C4-2B (cell line): ENCODE measurements around the gene PLEK2.
A peak's percentile ranks its signal among the peaks of the same experiment; 100 is the strongest.

Experiments
- H3K27ac ChIP-seq: fragments of 450-650 bp; 2 replicates; pipeline ENCODE4 v1.5.1; 2017
- CTCF ChIP-seq: fragments of 450-650 bp; conservative IDR thresholded peaks from 2 replicates; pipeline ENCODE4 v1.5.1; 2017; ENCODE audit warnings: mild to moderate bottlenecking
- ZFX ChIP-seq: fragments of 450-650 bp; IDR thresholded peaks from 2 replicates; pipeline ENCODE4 v1.6.1; 2017

The PLEK2 gene

GRCh38 chr14:67377916-67378315 is 34.0 kb downstream of the PLEK2 start:
- TF ChIP-seq CTCF (no peak), ZFX (no peak)
- no peak overlapping the region for H3K27ac ChIP-seq

DNA sequence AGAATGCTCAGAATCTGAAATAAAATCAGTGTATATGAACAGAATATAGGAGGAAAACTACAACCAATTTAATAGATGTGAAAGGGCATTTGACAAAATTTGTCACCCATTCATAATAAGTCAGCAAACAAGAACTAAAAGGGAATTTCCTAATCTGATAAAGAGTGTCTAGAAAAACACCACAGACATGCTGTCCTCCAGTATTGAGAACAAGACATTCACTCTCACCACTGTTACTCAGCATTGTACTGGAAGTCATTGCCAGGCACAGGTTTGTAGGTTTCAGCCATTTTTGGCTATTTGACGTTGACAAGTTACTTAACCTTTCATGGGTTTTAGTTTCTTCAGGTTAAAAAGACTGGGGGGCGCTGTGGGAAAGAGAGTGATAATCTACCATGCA is 38.6 kb downstream of the PLEK2 start:
- TF ChIP-seq CTCF (no peak), ZFX (no peak)

DNA sequence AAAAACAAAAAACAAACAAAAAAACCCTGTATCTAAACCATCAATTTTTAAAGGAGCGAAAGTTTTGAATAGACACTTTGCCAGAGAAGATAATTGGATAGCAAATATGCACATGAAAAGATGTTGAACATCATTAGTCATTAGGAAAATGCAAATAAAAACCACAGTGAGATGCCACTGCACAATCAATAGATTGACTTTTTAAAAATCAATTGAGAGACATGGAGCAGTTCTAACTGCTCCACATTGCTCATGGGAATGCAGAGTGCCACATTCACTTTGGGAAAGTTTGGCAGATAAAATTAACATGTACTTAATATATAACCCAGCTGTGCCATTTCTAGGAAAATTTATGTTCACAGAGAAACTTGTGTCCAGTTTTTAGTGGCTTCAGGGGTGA is 39.1 kb downstream of the PLEK2 start:
- H3K27ac ChIP-seq, result peak overlapping the region; percentile 10; the same call in 1 of the 2 replicates
- TF ChIP-seq ZFX, result no peak
- no peak for TF ChIP-seq CTCF

More for the DNA sequence above, 38.6 kb downstream of the PLEK2 start:
- H3K27ac ChIP-seq, result no peak overlapping the region

DNA sequence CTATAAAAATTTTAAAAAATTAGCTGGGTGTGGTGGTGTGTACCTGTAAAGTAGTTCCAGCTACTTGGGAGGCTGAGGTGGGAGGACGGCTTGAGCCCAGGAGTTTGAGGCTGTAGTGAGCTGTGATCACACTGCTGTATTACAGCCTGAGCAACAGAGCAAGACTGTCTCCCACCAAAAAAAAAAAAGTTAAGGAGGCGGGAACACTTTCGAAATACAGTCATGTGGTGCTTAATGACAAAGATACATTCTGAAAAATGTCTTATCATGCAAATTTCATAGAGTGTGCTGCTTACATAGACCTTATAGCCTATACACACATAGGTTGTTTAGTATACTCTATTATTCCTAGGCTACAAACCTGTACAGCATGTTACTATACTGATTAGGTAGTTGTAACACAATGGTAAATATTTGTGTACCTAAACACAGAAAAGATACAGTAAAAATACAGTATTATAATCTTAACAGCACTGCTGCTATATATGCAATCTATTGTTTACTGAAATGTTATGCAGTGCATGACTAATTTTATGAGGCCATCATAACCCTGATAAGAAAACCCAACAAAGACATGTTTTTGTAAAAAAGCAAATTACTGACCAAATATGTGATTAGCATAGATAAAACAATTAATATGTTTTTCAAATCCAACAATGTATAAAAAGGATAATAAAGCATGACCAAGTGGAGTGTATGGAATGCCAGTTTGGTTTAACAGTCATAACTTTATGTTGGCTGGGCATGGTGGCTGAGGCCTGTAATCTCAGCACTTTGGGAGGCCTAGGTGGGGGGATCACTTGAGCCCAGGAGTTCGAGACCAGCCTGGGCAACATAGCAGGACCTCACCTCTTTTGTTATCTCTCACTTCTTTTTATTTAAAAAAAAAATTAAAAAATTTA is 40.5 kb downstream of the PLEK2 start:
- peak overlapping the region; percentile 58 for H3K27ac ChIP-seq
- TF ChIP-seq CTCF, result no peak
- TF ChIP-seq ZFX, result no peak

- H3K27ac ChIP-seq, result peak overlapping the region; percentile 58
These were observed 41.1 kb downstream of the PLEK2 start for GRCh38 chr14:67370830-67371229.

GRCh38 chr14:67365476-67365875 is 46.5 kb downstream of the PLEK2 start:
- TF ChIP-seq ZFX, result no peak
- TF ChIP-seq CTCF, result no peak
- H3K27ac ChIP-seq, result no peak overlapping the region

More at GRCh38 chr14:67370830-67371229, 41.1 kb downstream of the PLEK2 start:
- TF ChIP-seq ZFX (no peak), CTCF (no peak)

DNA sequence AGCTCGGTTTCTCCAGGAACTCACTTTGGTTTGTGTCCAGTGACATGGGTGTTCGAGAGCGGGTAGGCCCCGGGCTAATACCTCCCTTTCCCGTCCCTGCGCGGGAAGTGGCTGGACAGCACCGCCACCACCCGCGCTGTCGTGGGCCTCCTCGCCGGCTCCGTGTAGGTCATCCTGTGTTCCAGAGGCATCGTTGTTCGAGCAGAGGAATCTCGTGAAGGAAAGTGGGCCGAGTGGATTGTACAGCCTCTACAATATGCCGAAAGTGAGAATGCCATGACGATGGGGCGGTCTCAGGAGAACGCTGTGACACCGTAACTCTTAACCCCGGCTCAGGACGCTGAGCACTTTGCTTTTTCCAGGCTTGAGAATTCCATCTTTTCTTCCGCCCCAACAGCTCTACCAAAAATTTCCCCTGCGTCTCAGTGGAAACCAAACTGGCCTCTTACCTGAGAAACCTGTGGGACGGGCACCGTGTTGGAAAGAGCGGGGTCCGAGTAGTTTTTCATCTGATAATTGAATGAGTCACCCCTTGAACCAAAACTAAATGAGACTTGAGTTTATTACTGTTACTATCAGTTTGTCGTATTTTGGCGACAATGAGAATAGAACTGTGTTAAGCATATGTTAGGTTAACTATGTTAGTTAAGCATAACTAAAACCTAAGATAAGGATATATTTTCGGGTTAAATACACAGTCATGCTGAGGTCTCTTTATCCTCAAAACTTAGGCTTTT is 51.3 kb downstream of the PLEK2 start:
- TF ChIP-seq ZFX, result peak; percentile 97
- TF ChIP-seq CTCF, result no peak
- peak overlapping the region; percentile 90 for H3K27ac ChIP-seq
